ENCODE data around the gene TMCO4. TPM values are rescaled to one million over a fixed set of nuclear protein-coding genes. Genes with fewer than 3 reads are reported as not detected.

The TMCO4 gene
- total RNA-seq, 6 experiments from 2014 or later: 6.4 to 13.5 (median 9.8) TPM

DNA sequence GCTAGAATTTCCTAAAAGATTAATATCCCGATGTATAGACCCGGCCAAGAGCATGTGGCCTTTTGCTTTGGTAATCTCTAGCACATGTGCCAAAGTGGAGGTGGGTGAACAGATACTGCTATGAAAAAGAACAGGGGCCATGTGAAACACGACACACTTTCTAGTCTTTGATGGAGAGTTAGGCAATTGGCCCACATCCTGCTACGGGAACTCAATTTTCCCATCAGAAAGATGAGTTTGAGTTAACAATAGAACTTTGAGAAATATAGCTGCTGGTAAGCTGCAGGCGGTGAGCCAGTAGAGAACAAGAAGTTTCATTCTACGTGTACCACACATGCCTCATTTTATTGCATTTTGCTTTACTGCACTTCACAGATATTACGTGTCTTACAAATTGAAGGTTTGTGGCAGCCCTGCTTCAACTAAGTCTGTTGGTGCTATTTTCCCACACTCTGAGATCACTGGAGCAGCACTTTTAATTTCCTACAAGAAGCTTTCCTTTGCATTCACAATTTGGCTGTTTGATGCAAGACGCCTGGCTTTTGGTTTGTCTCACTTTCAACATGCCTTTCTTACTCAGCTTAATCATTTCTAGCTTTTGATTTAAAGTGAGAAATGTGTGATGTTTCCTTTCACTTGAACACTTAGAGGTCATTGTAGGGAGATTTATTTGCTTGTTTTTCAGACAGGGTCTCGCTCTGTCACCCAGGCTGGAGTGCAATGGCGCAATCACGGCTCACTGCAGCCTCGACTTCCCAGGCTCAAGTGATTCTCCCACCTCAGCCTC, 88.7 kb downstream of the TMCO4 start:
- Histone ChIP-seq H3K4me1 (no peaks in the 10 kb centered on the region), H3K27ac (no peak overlapping the region), H3K36me3 (no peaks in the 10 kb centered on the region), H3K4me3 (no peak overlapping the region), H3K9me3 (no peaks in the 10 kb centered on the region), H3K27me3 (no peaks in the 10 kb centered on the region)
- intact Hi-C loops (cut with DNase I): no loop called here
- DNase-seq: no peak
- TF ChIP-seq, protein P1, sequence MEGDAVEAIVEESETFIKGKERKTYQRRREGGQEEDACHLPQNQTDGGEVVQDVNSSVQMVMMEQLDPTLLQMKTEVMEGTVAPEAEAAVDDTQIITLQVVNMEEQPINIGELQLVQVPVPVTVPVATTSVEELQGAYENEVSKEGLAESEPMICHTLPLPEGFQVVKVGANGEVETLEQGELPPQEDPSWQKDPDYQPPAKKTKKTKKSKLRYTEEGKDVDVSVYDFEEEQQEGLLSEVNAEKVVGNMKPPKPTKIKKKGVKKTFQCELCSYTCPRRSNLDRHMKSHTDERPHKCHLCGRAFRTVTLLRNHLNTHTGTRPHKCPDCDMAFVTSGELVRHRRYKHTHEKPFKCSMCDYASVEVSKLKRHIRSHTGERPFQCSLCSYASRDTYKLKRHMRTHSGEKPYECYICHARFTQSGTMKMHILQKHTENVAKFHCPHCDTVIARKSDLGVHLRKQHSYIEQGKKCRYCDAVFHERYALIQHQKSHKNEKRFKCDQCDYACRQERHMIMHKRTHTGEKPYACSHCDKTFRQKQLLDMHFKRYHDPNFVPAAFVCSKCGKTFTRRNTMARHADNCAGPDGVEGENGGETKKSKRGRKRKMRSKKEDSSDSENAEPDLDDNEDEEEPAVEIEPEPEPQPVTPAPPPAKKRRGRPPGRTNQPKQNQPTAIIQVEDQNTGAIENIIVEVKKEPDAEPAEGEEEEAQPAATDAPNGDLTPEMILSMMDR (IDR thresholded peaks at IDR 0.05): no peak
- no peak for ATAC-seq
- WGBS (ENCODE audit: insufficient coverage, low coverage, low lambda C conversion rate, missing lambda C conversion rate): 81% methylated on average over 10 of the region's 12 CpGs

DNA sequence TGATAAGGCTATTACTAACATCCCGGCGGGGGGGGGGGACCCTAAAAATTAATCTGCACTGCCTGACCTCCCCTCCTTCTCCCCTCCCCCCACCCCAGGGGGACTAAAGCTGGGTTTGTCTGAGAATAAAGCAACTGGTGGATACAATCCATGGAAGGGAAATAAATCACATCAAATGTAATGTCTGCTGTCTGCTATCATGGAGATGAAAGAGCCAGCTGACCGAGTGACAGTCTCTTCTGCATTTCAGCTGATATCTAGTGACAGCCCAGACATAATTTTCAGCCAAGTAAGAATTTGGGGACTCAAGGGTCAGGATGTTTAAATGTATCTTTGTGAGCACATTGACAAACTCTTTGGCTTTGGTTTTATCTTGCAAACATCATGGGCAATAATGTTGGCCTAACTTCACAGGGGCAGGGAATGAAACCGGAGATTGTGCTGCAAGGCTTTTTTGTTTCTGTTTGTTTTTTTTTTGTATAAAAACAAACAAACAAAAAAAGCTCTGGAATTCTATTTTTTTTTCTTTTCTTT, 90.4 kb downstream of the TMCO4 start:
- intact Hi-C loops (cut with DNase I): no loop called here
- Histone ChIP-seq H3K4me1 (no peaks in the 10 kb centered on the region), H3K4me3 (no peak overlapping the region), H3K9me3 (no peaks in the 10 kb centered on the region), H3K27ac (no peak overlapping the region), H3K36me3 (no peaks in the 10 kb centered on the region), H3K27me3 (no peaks in the 10 kb centered on the region)
- no peak for ATAC-seq
- no peak for TF ChIP-seq POLR2A (IDR thresholded peaks at IDR 0.05)
- TF ChIP-seq, protein P1 (IDR thresholded peaks at IDR 0.05): no peak
- WGBS (ENCODE audit: insufficient coverage, low coverage, low lambda C conversion rate, missing lambda C conversion rate): 89% methylated on average over 2 of the region's 4 CpGs
- DNase-seq: no peak

DNA sequence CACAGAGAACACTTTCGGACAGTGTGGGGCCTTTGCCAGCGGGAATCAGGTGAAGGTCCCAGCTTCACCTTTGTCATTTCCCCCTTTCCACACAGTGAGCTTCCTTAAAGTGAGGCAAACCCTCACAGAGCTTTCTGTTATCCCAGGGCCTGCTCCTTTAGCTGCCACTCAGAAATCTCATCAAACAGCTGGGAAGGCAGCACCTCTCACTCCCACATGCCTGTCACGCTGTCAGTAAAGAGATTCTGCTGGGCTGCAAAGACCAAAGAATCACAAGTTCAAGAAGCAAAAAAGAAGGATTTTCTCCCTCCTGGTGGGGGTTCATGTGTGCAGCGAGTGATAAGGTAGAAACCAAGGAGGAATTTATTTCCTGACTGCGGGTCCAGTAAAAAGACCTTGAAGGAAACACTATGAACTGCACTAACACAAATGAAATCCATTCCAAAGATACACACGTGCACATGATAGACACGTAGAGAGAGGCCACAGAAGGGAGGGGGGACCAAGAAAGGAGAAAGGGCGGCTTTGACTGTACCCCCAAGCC, 91.1 kb downstream of the TMCO4 start:
- Histone ChIP-seq H3K4me3 (no peak overlapping the region), H3K36me3 (no peaks in the 10 kb centered on the region), H3K27ac (no peak overlapping the region), H3K4me1 (no peaks in the 10 kb centered on the region), H3K27me3 (no peaks in the 10 kb centered on the region), H3K9me3 (no peaks in the 10 kb centered on the region)
- DNase-seq (no peak), ATAC-seq (no peak)
- intact Hi-C loops (cut with DNase I): no loop called here
- WGBS (ENCODE audit: insufficient coverage, low coverage, low lambda C conversion rate, missing lambda C conversion rate): 81% methylated on average over 7 of the region's 8 CpGs
- TF ChIP-seq, protein P1 (IDR thresholded peaks at IDR 0.05): no peak

DNA sequence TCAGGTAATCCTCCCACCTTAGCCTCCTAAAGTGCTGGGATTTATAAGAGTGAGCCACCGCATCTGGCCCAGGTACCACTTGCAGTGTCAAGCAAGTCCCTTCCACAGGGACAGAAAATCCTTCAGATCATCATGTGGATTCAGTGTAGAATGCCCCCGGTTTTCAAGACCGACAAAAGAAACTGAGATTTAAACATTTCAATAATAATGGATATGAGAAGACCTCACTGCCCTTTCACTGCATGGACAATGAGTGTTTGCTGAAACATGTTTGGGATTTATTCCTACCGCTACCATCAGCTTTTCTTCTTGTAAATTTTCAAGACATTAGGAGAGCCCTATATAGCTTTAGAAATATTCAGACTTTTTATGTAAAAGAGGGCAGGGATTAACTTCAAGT, 93.6 kb downstream of the TMCO4 start:
- DNase-seq: no peak
- no peaks in the 10 kb centered on the region for H3K27me3 ChIP-seq
- no peak for TF ChIP-seq POLR2A (IDR thresholded peaks at IDR 0.05)
- TF ChIP-seq, protein P1 (IDR thresholded peaks at IDR 0.05): no peak
- intact Hi-C loops (cut with DNase I): no loop called here
- no peaks in the 10 kb centered on the region for H3K36me3 ChIP-seq
- H3K4me1 ChIP-seq: no peaks in the 10 kb centered on the region
- no peaks in the 10 kb centered on the region for H3K9me3 ChIP-seq
- no peak overlapping the region for H3K27ac ChIP-seq
- WGBS (ENCODE audit: insufficient coverage, low coverage, low lambda C conversion rate, missing lambda C conversion rate): 93% methylated on average over 4 of the region's 4 CpGs
- H3K4me3 ChIP-seq: no peak overlapping the region
- no peak for ATAC-seq

All from right lobe of liver (tissue), 6 donors.